ENCODE data around the gene SLC25A45. TPM values are rescaled to one million over a fixed set of nuclear protein-coding genes. Genes with fewer than 3 reads are reported as not detected.

SLC25A45 gene
- total RNA-seq, 2 experiments from 2014 or later: 13.2 to 14.3 TPM

DNA sequence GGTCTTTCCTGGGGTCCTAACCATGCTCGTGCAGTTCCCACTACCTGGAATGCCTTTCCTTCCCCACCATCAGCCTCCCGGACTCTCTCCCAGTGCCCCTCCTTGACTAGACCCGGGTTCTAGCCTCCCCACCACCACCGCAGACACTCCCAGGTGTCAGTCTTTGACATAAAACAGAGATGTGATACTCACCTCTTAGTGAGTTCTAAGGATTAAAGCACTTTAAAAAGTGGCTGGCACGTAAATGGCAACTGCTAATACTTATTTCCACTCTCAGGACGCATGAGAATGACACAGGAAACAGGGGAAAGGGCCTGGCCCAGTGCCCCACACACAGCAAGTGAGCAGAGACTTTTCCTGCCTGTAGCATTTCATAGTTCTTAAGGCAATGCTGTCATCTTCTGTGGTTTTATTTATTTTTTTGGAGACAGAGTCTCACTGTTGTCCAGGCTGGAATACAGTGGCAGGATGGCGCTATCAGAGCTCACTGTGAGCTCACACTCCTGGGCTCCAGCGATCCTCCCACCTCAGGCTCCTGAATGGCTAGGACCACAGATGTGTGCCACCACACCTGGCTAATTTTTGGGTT, 1.9 kb upstream of the SLC25A45 start:
- Mint-ChIP-seq H3K27me3 (no peaks in the 10 kb centered on the region), H3K9me3 (ENCODE audit: low read depth) (no peaks in the 10 kb centered on the region), H3K36me3 (ENCODE audit: low read depth) (peaks cover 10% of the 10 kb centered on the region), H3K4me1 (peaks cover 54% of the 10 kb centered on the region), H3K4me3 (peak overlapping the region; percentile 78), H3K27ac (peak overlapping the region; percentile 97)
- ChIA-PET CTCF (interaction anchor here (1.0 to 1.1 kb wide), 2 partner anchors 55 to 125 kb away, joined by 3 read pairs; no protein-coding TSS in a partner anchor), POLR2A (interaction anchor here (1.1 to 2.7 kb wide), 3 partner anchors 37 to 116 kb away, joined by 3 to 25 read pairs (median 4); partner anchors contain the start of gene NEAT1)
- ATAC-seq (no peak), DNase-seq (peak; percentile 47)
- intact Hi-C loops (cut with DNase I, micrococcal nuclease): loop anchor here (5.0 kb wide), 2 partner anchors 188 to 883 kb away; partner anchors contain the start of genes FAM89B (in 1 of the 2), RAB1B (in 1 of the 2) and ZNRD2 (in 1 of the 2)

DNA sequence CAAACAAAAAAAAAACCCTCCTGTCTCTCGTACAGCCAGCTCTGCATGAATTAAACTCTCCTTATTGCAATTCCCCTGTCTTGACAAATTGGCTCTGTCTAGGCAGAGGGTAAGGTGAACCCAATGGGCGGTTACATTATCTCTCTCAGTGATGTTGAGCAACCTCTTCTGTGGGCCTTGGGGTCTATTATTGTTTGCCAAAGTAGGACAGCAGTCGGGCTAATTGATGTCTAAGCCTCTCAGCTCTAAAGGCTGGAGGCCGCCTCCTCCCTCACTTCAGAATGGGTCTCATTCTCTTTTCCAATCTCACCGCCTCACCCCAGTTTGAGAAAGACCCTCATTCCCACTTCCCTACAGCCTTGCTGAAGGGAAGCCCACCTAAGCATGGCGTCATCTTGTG, 1.3 kb upstream of the SLC25A45 start:
- no peak for DNase-seq
- H3K27ac Mint-ChIP-seq: peak overlapping the region; percentile 97
- no peaks in the 10 kb centered on the region for H3K9me3 Mint-ChIP-seq (ENCODE audit: low read depth)
- peaks cover 6% of the 10 kb centered on the region for H3K36me3 Mint-ChIP-seq (ENCODE audit: low read depth)
- ChIA-PET CTCF (interaction anchor here (0.6 to 1.8 kb wide), 4 partner anchors 36 to 126 kb away, joined by 3 to 4 read pairs (median 4); no protein-coding TSS in a partner anchor), POLR2A (interaction anchor here (0.7 to 3.0 kb wide), 4 partner anchors 38 to 116 kb away, joined by 3 to 25 read pairs (median 10); partner anchors contain the start of gene NEAT1)
- peaks cover 49% of the 10 kb centered on the region for H3K4me1 Mint-ChIP-seq
- H3K27me3 Mint-ChIP-seq: no peaks in the 10 kb centered on the region
- peak overlapping the region; percentile 78 for H3K4me3 Mint-ChIP-seq
- ATAC-seq: no peak
- intact Hi-C loops (cut with DNase I, micrococcal nuclease): loop anchor here (2.0 to 5.0 kb wide), 5 partner anchors 17 to 884 kb away; partner anchors contain the start of genes FAM89B (in 1 of the 2), RAB1B (in 1 of the 2), SF1 (in 1 of the 2) and ZNRD2 (in 1 of the 2)

DNA sequence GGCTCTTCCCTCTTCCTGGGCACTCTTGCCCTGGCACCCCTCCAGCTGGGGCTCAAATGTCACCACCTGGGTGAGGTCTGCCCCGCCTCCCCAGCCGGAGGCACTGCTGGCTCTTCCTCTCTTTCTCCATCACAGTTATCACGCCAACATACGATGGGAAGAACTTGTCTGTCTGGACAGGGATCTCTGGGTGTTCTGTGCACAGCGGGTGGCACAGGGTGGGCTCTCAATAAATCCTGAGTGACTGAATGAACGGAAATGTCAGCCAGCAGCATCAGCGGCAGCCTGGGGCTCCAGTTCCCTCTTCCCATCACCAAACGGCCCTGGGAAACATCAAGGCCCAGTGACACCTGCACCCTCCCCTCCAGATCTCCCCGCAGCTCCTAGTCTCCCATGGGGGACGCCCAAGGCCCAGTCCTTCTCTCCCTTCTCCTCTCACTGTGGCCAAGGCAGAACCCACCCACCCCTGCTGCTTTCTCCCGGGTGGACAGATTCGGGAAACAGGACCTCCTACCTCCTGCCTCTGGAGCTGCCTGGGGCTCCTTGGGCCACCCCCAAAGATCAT, 440 bp upstream of the SLC25A45 start:
- peak overlapping the region; percentile 97 for H3K27ac Mint-ChIP-seq
- CTCF ChIA-PET: interaction anchor here (1.0 to 1.8 kb wide), 5 partner anchors 37 to 127 kb away, joined by 3 to 4 read pairs (median 4); no protein-coding TSS in a partner anchor
- intact Hi-C loops (cut with DNase I, micrococcal nuclease): loop anchor here (1.0 to 5.0 kb wide), 19 partner anchors 16 to 884 kb away; partner anchors contain the start of genes PCNX3 (in 2 of the 2), ZNRD2 (in 2 of the 2), FAM89B (in 1 of the 2) and RAB1B (in 1 of the 2)
- no peak for ATAC-seq
- H3K9me3 Mint-ChIP-seq (ENCODE audit: low read depth): no peaks in the 10 kb centered on the region
- no peaks in the 10 kb centered on the region for H3K27me3 Mint-ChIP-seq
- POLR2A ChIA-PET: interaction anchor here (0.7 to 3.0 kb wide), 7 partner anchors 39 to 230 kb away, joined by 3 to 25 read pairs (median 6); partner anchors contain the start of genes NEAT1 and POLA2
- H3K36me3 Mint-ChIP-seq (ENCODE audit: low read depth): no peaks in the 10 kb centered on the region
- no peak for DNase-seq
- peaks cover 40% of the 10 kb centered on the region for H3K4me1 Mint-ChIP-seq
- peak overlapping the region; percentile 78 for H3K4me3 Mint-ChIP-seq

DNA sequence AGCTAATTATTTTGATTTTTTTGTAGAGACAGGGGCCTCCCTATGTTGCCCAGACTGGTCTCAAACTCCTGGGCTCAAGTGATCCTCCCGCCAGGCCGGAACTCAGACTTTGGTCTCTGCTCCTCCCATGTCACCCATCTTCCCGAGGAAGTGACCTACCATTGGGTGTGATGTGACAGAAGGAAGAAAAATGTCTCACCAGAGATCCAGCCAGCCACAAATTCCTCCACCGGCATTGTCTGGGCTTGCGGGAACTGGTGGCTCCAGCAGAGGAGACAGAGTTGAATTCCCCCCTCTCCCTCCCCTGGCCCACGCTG, 772 bp downstream of the SLC25A45 start:
- POLR2A ChIA-PET: interaction anchor here (0.6 to 3.0 kb wide), 11 partner anchors 36 to 1831 kb away, joined by 3 to 25 read pairs (median 4); partner anchors contain the start of genes NEAT1 and POLA2
- ATAC-seq: peak; percentile 3
- Mint-ChIP-seq H3K4me1 (peaks cover 37% of the 10 kb centered on the region), H3K9me3 (ENCODE audit: low read depth) (no peaks in the 10 kb centered on the region), H3K4me3 (peak overlapping the region; percentile 78), H3K27me3 (no peaks in the 10 kb centered on the region), H3K27ac (peak overlapping the region; percentile 97), H3K36me3 (ENCODE audit: low read depth) (no peaks in the 10 kb centered on the region)
- DNase-seq: no peak
- CTCF ChIA-PET: interaction anchor here (0.7 to 1.2 kb wide), 9 partner anchors 19 to 129 kb away, joined by 3 to 6 read pairs (median 3); no protein-coding TSS in a partner anchor
- intact Hi-C loops (cut with DNase I, micrococcal nuclease): loop anchor here (1.0 to 5.0 kb wide), 19 partner anchors 15 to 886 kb away; partner anchors contain the start of genes PCNX3 (in 2 of the 2), ZNRD2 (in 2 of the 2), FAM89B (in 1 of the 2) and RAB1B (in 1 of the 2)

DNA sequence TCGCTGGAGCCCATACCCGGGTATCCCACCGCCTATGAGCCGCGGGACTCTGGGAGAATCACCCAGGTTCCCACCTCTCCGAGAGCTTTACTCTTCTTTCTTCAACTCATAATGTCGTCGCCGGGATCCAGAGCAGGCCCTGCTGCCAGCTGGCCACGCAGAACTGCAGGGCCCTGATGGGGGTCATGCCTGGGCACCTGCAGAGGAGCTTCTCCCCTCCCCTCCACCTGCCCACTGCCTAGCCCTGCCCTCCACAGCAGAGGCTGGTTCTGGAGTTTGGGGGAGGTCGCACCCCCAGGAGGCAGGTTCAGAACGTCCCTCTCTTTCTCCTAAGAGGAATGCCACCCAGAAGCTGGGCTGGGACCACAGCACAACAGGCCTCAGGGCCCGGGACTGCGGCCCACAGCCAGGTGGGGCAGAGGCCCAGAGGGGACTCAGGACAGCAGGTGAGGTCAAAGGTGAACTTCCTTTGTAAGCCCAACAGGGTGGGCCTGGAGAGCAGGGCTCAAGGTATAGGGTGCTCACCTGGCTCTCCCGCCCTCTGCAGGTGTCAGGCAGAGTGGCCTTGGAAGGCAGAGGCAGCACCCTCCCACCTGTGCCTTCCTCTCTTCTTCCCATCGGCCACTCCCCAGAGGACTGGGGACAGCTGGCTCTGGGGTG, 1.9 kb downstream of the SLC25A45 start:
- CTCF ChIA-PET: interaction anchor here (0.7 to 3.5 kb wide), 5 partner anchors 36 to 208 kb away, joined by 3 to 16 read pairs (median 3); no protein-coding TSS in a partner anchor

DNA sequence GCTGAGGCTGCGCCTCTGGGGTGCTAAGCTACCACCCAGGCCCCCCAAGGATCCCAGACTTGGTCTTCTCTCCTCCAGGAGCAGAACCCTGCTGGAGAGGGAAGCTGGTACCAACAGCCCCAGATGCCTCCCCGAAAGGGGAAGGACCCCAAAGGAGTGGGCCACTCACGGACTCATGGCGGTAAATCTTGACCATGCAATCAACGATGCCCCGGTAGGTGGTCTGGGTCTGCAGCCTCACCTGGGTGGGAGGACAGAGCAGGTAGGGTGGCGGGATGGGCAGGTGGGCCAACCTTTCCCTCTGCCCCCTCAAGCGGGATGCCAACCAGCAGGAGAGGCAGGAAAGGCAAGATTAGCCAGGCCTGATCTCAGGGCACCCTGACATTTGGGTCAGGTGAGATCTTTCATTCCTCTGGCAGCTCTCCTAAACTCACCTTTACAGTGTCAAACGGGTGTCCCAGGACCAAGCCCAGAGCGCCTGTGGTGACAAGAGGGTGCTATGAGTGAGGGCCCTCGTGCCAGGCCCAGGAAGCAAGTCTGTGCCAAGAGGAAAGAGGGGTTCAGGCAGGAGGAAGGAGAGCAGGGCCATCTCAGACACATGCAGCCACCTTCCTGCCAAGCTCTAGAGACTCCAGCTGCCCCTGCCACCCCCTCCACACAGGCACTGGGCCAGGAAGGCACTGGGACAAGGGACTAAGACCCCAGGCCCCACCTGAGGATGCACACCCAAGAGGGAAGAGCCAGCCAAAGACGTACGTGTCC, 2.6 kb downstream of the SLC25A45 start:
- ChIA-PET CTCF (interaction anchor here (0.6 to 3.5 kb wide), 6 partner anchors 37 to 367 kb away, joined by 3 to 16 read pairs (median 3); no protein-coding TSS in a partner anchor), POLR2A (interaction anchor here (1.0 kb wide), 1 partner anchor 46 kb away, joined by 3 read pairs; the partner anchor contains the start of gene DPF2)
- Mint-ChIP-seq H3K36me3 (ENCODE audit: low read depth) (no peaks in the 10 kb centered on the region), H3K4me3 (peak overlapping the region; percentile 40), H3K27ac (peak overlapping the region; percentile 12), H3K9me3 (ENCODE audit: low read depth) (no peaks in the 10 kb centered on the region), H3K27me3 (no peaks in the 10 kb centered on the region), H3K4me1 (peaks cover 22% of the 10 kb centered on the region)
- intact Hi-C loops (cut with DNase I, micrococcal nuclease): loop anchor here (5.0 kb wide), 2 partner anchors 192 to 887 kb away; partner anchors contain the start of genes FAM89B (in 1 of the 2), RAB1B (in 1 of the 2) and ZNRD2 (in 1 of the 2)
- ATAC-seq (no peak), DNase-seq (no peak)

More for the DNA sequence above, 1.9 kb downstream of the SLC25A45 start:
- Mint-ChIP-seq H3K4me3 (peak overlapping the region; percentile 78), H3K27ac (peak overlapping the region; percentile 97), H3K27me3 (no peaks in the 10 kb centered on the region), H3K9me3 (ENCODE audit: low read depth) (no peaks in the 10 kb centered on the region), H3K4me1 (peaks cover 29% of the 10 kb centered on the region), H3K36me3 (ENCODE audit: low read depth) (no peaks in the 10 kb centered on the region)
- intact Hi-C loops (cut with DNase I, micrococcal nuclease): loop anchor here (5.0 kb wide), 2 partner anchors 192 to 887 kb away; partner anchors contain the start of genes FAM89B (in 1 of the 2), RAB1B (in 1 of the 2) and ZNRD2 (in 1 of the 2)
- POLR2A ChIA-PET: interaction anchor here (0.6 to 1.0 kb wide), 2 partner anchors 47 to 118 kb away, joined by 3 to 4 read pairs; partner anchors contain the start of genes DPF2 and MALAT1
- ATAC-seq (no peak), DNase-seq (no peak)

DNA sequence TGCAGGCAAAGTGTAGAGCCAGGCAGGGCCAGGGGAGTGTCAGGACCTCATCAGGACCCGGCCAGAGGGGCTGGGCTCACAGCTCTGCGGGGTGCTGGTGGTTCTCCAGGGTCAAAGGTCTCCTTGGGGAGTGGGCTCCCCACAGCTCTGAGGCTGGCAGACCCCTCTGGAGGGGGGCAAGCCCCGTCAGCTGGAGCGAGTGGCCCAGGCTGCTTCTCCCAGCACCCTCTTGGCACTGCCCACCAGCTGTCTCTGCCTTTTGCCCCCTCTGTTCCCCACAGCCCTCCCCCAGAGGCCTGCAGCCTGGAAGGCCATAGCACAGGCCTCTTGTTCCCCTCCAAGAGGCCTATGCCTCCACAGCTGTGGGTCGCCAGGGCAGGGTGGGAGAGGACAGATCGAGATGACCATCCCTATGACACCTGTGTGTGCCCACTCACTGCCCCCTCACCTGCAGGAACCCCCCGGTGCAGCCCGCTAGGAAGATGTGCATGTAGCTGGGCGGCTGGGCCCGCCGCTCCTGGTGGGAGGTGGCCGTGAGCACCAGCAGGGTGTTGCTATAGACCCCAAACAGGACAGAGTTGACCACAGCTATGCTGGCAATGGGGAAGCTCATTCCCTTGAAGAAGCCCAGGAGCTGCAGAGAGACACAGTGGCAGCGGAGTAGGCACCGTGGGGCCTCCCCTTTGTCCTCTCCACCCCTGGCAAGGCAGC, 3.4 kb downstream of the SLC25A45 start:
- POLR2A ChIA-PET: no interaction called here
- no peak overlapping the region for H3K4me3 Mint-ChIP-seq
- peaks cover 14% of the 10 kb centered on the region for H3K4me1 Mint-ChIP-seq
- DNase-seq (no peak), ATAC-seq (no peak)
- no peak overlapping the region for H3K27ac Mint-ChIP-seq
- intact Hi-C loops (cut with DNase I, micrococcal nuclease): no loop called here
- no peaks in the 10 kb centered on the region for H3K36me3 Mint-ChIP-seq (ENCODE audit: low read depth)
- no peaks in the 10 kb centered on the region for H3K9me3 Mint-ChIP-seq (ENCODE audit: low read depth)
- CTCF ChIA-PET: interaction anchor here (0.6 to 3.5 kb wide), 4 partner anchors 41 to 367 kb away, joined by 3 to 16 read pairs (median 6); no protein-coding TSS in a partner anchor
- H3K27me3 Mint-ChIP-seq: no peaks in the 10 kb centered on the region

DNA sequence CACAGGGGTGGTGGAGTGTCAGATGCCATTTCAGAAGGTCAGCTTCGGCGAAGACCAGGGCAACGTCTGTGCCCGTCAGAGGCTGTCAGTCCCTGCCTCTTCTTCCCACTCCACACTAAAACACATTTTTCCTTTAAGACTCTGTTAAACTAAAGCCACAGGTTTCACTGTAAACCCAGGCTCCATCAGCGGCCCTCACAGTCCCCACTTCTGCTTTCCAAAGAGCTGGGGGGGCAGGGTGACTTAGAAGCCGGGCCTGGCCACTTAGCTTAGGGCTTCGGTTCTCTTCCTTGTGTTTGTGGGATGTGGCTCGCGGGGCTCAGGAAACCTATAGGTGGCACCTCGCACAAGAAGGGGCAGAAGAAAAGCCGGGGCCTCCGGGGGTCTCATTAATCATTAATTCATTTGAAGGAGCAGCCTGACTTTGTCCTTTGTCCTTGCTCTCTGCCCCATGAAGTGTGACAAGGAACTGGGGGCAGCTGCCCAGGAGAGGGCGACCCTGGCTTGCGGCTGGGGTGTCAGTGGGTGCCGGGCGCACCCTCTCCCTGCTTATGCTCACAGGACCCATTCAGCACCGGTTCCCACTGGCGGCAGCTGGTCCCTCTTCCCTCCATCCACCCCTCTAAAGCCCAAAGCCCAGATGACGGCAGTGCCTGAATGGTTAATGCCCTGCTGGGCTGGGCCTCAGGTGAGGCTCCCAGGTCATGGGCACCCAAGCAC, 4.1 kb downstream of the SLC25A45 start:
- Mint-ChIP-seq H3K27ac (no peak overlapping the region), H3K4me3 (no peak overlapping the region), H3K9me3 (ENCODE audit: low read depth) (no peaks in the 10 kb centered on the region), H3K36me3 (ENCODE audit: low read depth) (no peaks in the 10 kb centered on the region), H3K4me1 (peaks cover 8% of the 10 kb centered on the region), H3K27me3 (no peaks in the 10 kb centered on the region)
- ChIA-PET CTCF (interaction anchor here (0.8 to 3.5 kb wide), 4 partner anchors 42 to 132 kb away, joined by 3 to 16 read pairs (median 6); no protein-coding TSS in a partner anchor), POLR2A (interaction anchor here (0.6 kb wide), 1 partner anchor 221 kb away, joined by 7 read pairs; no protein-coding TSS in a partner anchor)
- DNase-seq (peak; percentile 44), ATAC-seq (no peak)
- intact Hi-C loops (cut with DNase I, micrococcal nuclease): no loop called here

DNA sequence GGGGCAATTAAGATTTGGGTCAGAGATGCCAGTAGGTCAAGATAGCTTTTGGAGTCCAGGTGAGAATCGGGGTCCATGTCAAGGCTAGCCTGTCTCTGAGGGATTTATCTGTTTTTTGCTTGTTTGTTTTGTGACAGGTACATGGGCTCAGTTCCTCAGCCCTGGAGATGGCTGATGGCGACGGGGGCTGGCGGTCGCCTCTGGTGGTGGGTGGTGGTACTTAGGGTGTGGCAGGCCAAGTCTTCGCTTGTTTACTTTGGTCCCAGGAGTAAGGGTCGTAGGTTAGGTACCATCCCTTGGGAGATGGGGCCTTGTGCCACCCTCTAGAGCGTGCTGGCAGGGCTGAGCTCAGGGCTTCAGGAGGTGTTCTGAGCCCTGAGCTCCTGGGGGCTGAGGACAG, 4.7 kb downstream of the SLC25A45 start:
- ChIA-PET CTCF (interaction anchor here (0.7 to 3.5 kb wide), 3 partner anchors 130 to 548 kb away, joined by 3 to 16 read pairs (median 5); no protein-coding TSS in a partner anchor), POLR2A (interaction anchor here (0.6 kb wide), 1 partner anchor 220 kb away, joined by 7 read pairs; no protein-coding TSS in a partner anchor)
- Mint-ChIP-seq H3K27ac (peak overlapping the region; percentile 18), H3K4me1 (peaks cover 2% of the 10 kb centered on the region), H3K27me3 (no peaks in the 10 kb centered on the region), H3K9me3 (ENCODE audit: low read depth) (no peaks in the 10 kb centered on the region), H3K4me3 (no peak overlapping the region), H3K36me3 (ENCODE audit: low read depth) (no peaks in the 10 kb centered on the region)
- ATAC-seq: no peak
- no peak for DNase-seq
- intact Hi-C loops (cut with DNase I, micrococcal nuclease): no loop called here

Measured in activated CD4-positive, alpha-beta T cell treated with anti-CD3 and anti-CD28 coated beads for 36 hours (primary cell).